Stomach (tissue), 4 donors: ENCODE data around the gene SCG5.
"Not testable (repeated sequence)": the region's sequence is repeated elsewhere in the genome, so short reads cannot be mapped to it uniquely, and the experiment has no call there.

ENCODE experiments used
- POLR2A ChIP-seq, 4 donors: fragments of 450-650 bp; IDR thresholded peaks; one replicate each; pipeline ENCODE4 v1.6.1; 2016; ENCODE audit warnings: antibody characterized with exemption in 4 of 4, control low read depth in 2 of 4, mild to moderate bottlenecking in 1 of 4, moderate library complexity in 1 of 4
- POLR2AphosphoS5 ChIP-seq, 3 donors: sonication (generic); formaldehyde crosslinking; IDR thresholded peaks; one replicate each; pipeline ENCODE4 v1.6.1; 2016; ENCODE audit warnings: antibody characterized with exemption in 3 of 3
- TF ChIP-seq, protein P1 (sequence below), 7 experiments: fragments of 450-650 bp in 4 of 7; fragments of 200-600 bp in 3 of 7; sonication (generic) in 3 of 7; IDR thresholded peaks; one replicate each; pipeline ENCODE4 v1.5.1; 2016 to 2019; ENCODE audit warnings: antibody characterized with exemption in 7 of 7, control low read depth in 2 of 7, mild to moderate bottlenecking in 1 of 7

DNA sequence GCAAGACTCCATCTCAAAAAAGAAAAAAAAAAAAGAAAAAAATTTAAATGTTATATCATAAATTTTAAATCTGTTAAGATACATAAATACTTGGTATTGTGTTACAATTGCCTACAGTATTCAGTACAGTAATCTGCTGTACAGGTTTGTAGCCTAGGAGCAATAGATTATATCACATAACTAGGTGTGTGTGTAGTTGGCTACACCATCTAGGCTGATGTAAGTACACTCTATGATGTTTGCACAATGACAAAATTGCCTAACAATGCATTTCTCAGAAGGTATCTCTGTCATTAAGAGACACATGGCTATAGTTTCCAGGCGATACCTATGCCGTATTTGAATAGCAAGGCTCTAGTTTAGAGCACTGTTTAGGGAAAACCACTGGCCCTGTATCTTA lies 32.0 kb upstream of the SCG5 start:
- TF ChIP-seq, protein P1, sequence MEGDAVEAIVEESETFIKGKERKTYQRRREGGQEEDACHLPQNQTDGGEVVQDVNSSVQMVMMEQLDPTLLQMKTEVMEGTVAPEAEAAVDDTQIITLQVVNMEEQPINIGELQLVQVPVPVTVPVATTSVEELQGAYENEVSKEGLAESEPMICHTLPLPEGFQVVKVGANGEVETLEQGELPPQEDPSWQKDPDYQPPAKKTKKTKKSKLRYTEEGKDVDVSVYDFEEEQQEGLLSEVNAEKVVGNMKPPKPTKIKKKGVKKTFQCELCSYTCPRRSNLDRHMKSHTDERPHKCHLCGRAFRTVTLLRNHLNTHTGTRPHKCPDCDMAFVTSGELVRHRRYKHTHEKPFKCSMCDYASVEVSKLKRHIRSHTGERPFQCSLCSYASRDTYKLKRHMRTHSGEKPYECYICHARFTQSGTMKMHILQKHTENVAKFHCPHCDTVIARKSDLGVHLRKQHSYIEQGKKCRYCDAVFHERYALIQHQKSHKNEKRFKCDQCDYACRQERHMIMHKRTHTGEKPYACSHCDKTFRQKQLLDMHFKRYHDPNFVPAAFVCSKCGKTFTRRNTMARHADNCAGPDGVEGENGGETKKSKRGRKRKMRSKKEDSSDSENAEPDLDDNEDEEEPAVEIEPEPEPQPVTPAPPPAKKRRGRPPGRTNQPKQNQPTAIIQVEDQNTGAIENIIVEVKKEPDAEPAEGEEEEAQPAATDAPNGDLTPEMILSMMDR (IDR thresholded peaks at IDR 0.05) = not testable (repeated sequence)
- not testable (repeated sequence) for TF ChIP-seq POLR2A, POLR2AphosphoS5 (IDR thresholded peaks at IDR 0.05)
